ENCODE data around the gene ITSN2.
"Not testable (repeated sequence)": the region's sequence is repeated elsewhere in the genome, so short reads cannot be mapped to it uniquely, and the experiment has no call there.

The ITSN2 gene

GRCh38 chr2:24343225-24343882 lies 17.0 kb downstream of the ITSN2 start:
- no peak for TF ChIP-seq CTCF (IDR thresholded peaks at IDR 0.05; ENCODE audit: low read depth, low read length)
- DNase-seq (ENCODE audit: extremely low read depth, low read depth) = no peak

GRCh38 chr2:24342110-24342910 lies 18.0 kb downstream of the ITSN2 start:
- no peak for TF ChIP-seq CTCF (IDR thresholded peaks at IDR 0.05; ENCODE audit: low read depth, low read length)
- no peak for DNase-seq (ENCODE audit: extremely low read depth, low read depth)

GRCh38 chr2:24339856-24340262 lies 20.5 kb downstream of the ITSN2 start:
- TF ChIP-seq CTCF (IDR thresholded peaks at IDR 0.05; ENCODE audit: low read depth, low read length) = no peak
- DNase-seq (ENCODE audit: extremely low read depth, low read depth) = no peak

GRCh38 chr2:24339098-24339497 lies 21.2 kb downstream of the ITSN2 start:
- DNase-seq (ENCODE audit: extremely low read depth, low read depth) = not testable (repeated sequence)

- no peak for DNase-seq (ENCODE audit: extremely low read depth, low read depth)
- no peak for TF ChIP-seq CTCF (IDR thresholded peaks at IDR 0.05; ENCODE audit: low read depth, low read length)
Observed at GRCh38 chr2:24337890-24338289, 22.4 kb downstream of the ITSN2 start.

- no peak for DNase-seq (ENCODE audit: extremely low read depth, low read depth)
- TF ChIP-seq CTCF (IDR thresholded peaks at IDR 0.05; ENCODE audit: low read depth, low read length) = no peak
Observed at GRCh38 chr2:24336811-24337210, 23.5 kb downstream of the ITSN2 start.

GRCh38 chr2:24334245-24334633 lies 26.1 kb downstream of the ITSN2 start:
- peak; percentile 67 for DNase-seq (ENCODE audit: extremely low read depth, low read depth)

More at GRCh38 chr2:24334245-24334633, 26.1 kb downstream of the ITSN2 start:
- TF ChIP-seq CTCF (IDR thresholded peaks at IDR 0.05; ENCODE audit: low read depth, low read length) = no peak

Data from AG09319 (cell line).